Measurements from ENCODE around the gene XYLT1.

DNA sequence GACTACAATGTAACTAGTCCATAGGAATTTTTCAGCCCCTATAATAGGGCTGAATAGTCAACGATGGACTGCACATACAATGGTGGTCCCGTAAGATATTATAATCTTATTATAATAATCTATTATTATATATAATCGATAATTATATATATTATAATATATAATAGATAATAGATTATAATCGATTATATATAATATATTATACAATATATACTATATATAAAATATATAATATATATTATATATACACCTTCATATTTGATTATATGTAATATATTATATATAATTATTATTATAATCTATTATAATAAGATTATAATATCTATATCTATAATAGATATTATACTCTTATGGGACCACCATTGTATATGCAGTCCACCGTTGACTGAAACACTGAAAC lies 238.8 kb downstream of the XYLT1 start:
- TF ChIP-seq, protein P1, sequence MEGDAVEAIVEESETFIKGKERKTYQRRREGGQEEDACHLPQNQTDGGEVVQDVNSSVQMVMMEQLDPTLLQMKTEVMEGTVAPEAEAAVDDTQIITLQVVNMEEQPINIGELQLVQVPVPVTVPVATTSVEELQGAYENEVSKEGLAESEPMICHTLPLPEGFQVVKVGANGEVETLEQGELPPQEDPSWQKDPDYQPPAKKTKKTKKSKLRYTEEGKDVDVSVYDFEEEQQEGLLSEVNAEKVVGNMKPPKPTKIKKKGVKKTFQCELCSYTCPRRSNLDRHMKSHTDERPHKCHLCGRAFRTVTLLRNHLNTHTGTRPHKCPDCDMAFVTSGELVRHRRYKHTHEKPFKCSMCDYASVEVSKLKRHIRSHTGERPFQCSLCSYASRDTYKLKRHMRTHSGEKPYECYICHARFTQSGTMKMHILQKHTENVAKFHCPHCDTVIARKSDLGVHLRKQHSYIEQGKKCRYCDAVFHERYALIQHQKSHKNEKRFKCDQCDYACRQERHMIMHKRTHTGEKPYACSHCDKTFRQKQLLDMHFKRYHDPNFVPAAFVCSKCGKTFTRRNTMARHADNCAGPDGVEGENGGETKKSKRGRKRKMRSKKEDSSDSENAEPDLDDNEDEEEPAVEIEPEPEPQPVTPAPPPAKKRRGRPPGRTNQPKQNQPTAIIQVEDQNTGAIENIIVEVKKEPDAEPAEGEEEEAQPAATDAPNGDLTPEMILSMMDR (IDR thresholded peaks at IDR 0.05): no peak
- no peak for TF ChIP-seq POLR2A (IDR thresholded peaks at IDR 0.05)
- no peak for TF ChIP-seq POLR2AphosphoS5 (IDR thresholded peaks at IDR 0.05)
